NCI-H1436 treated with DMSO at 0.1 percent for 48 hours (cell line): ENCODE measurements around the gene KDELR3.
A peak's percentile ranks its signal among the peaks of the same experiment; 100 is the strongest.
"Not testable (repeated sequence)": the region's sequence is repeated elsewhere in the genome, so short reads cannot be mapped to it uniquely, and the experiment has no call there.

ENCODE experiments used
- DNase-seq: peaks from one replicate; lab custom pipeline; 2025; lab: John Stamatoyannopoulos, UW

KDELR3 gene

GRCh38 chr22:38456841-38457699, 10.8 kb upstream of the KDELR3 start:
- DNase-seq: no peak

DNA sequence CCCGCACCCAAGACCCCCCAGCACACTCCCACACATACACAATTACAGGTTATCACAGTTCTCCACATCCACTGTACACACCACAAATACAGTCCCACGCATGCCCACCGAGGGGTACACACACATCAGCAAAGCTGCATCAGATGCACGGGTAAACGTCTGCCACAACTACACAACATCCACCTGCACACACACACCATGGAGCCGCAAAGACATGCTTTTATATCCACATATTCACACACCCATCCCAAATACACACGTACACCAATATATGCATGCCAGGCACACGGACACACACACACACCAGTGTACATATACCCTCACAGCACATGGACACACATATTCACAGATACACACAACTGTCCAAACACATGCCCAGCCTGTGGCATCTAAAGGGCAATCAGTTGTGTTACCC, 7.5 kb upstream of the KDELR3 start:
- DNase-seq: no peak

GRCh38 chr22:38461057-38461413, 6.9 kb upstream of the KDELR3 start:
- no peak for DNase-seq

GRCh38 chr22:38461414-38462081, 6.3 kb upstream of the KDELR3 start:
- peak; percentile 50 for DNase-seq

DNA sequence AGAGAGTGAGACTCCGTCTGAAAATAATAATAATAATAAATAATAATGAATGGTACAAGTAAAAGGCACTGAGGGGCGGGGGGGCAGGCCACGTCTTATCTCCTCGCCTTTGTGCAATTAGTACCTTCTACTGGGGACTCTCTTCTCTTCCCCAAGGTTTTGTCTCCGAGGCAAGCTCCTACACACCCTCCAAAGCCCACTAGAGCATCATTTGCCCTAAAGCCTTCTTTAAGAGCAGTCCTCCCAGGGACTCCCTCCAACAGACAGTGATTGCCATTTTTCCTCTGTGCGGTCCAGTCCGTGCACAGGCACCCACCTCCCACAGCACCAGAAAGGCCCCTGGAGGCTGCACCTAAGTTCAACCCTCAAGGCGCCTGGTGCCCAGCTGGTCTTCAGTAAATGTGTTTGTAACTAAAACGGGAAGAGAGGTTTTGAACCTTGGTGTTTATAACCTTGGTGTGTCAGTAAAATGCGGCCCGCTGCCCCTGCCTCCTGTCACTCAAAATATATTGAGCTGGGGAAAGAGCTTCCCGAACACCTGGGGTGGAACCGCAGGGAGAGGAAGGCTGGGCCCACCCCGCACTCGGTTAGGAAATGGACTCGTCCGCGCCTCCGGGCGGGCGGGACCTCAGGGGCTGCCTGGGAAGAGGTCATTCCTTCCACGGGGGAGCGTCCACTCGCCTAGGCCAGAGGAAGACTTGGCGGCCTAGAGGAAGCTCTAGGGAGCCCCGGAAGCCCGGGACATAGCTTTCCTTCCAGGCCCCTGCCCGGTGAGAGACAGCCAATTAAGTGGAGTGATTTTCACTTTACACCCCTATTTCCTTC, 4.7 kb upstream of the KDELR3 start:
- no peak for DNase-seq

GRCh38 chr22:38464992-38465672, 2.8 kb upstream of the KDELR3 start:
- DNase-seq: no peak

GRCh38 chr22:38465673-38466490, 2.0 kb upstream of the KDELR3 start:
- no peak for DNase-seq

- DNase-seq: no peak
These were observed 425 bp upstream of the KDELR3 start for GRCh38 chr22:38467438-38467903.

- DNase-seq: no peak
These were observed 778 bp downstream of the KDELR3 start for GRCh38 chr22:38468443-38469305.

DNA sequence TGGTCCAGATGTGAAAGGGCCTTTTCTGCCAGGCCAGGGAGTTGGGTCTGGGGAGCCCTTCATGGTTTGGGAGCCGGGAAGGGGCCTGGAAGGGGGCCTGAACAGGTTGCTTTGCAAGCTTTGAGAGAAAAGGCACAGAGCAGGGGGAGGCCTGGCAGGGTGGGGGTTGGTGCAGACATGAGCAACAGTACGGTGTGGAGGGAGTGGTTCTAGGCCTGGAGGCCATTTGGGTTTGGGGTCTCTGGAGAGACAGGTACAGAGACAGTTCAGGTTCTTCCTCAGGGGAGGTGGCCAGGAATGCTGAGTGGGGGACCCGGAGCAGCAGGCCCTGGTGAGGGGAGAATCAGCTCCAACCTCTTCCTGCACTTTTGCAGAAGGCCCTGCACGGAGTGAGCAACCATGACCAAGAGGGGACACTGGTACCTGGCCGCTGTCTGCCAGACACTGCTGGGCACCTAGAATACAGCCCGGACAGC, 1.4 kb downstream of the KDELR3 start:
- no peak for DNase-seq

- DNase-seq: not testable (repeated sequence)
These were observed 2.3 kb downstream of the KDELR3 start for GRCh38 chr22:38470179-38470578.

DNA sequence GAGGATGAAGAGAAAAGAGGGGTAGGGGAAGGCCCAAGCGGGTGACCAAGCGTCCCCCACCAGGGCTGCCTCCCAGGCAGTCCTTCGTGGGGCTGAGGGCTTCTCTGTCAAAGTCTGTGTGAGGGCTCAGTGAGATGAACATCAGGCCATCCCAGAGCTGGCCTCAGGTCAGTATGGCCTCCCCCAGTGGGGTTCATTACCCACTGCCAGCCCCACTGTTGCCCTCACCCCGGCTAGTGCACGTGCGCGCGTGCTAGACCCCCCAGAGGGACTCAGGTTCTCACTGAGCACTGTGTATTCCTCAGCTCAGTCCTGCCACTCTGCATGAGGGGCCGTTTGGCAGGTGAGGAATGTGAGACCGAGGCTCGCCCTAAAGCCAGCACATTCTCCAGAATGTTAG, 3.3 kb downstream of the KDELR3 start:
- DNase-seq: no peak

GRCh38 chr22:38474003-38474607, 6.2 kb downstream of the KDELR3 start:
- DNase-seq: no peak

DNA sequence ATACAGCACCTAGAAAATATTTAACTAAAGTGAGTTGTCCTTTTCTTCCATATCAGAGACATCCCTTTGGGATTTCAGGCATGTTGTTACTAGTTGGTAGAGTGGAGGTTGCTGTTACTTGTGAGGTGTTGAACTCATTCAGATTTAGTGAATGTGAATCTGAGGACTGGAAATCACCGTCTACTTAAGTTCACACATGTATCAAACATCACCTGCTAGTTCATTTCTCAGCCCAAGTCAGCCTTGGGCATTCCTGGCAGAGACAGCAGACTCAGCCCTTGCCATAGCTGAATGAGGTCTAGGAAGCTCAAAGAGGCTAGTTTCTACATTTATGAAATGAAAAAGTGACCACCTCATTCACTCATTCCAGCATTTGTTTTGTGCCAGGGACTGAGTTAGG, 9.7 kb downstream of the KDELR3 start:
- DNase-seq: no peak

DNA sequence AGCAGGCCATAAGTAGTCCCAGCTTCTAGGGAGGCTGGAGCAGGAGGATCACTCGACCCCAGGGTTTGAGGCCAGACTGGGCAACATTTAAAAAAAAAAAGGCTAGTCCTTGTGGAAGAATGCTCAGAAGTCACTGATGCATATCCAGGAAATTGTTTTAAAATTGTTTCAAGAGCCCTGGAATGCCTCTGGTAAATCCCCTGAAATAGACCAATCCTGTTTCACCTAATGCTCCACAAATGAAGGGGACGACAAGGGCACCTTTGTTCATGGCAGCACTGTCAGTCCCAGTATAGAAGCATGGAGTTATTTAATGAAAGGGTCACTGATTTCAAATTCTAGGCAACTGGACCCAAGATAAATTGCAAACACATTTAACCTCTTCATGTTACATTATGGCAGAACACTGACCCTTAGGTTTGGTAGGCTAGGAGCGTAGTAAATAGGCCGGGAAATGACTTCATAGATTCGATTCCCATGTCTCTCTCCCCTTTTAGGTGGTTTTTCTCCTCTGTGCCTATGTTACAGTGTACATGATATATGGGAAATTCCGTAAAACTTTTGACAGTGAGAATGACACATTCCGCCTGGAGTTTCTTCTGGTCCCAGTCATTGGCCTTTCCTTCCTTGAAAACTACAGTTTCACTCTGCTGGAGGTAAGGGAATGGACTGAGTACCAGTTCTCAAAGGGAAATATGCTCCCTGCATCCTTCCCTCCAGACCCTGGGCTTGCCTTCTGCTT, 11.4 kb downstream of the KDELR3 start:
- DNase-seq: no peak

DNA sequence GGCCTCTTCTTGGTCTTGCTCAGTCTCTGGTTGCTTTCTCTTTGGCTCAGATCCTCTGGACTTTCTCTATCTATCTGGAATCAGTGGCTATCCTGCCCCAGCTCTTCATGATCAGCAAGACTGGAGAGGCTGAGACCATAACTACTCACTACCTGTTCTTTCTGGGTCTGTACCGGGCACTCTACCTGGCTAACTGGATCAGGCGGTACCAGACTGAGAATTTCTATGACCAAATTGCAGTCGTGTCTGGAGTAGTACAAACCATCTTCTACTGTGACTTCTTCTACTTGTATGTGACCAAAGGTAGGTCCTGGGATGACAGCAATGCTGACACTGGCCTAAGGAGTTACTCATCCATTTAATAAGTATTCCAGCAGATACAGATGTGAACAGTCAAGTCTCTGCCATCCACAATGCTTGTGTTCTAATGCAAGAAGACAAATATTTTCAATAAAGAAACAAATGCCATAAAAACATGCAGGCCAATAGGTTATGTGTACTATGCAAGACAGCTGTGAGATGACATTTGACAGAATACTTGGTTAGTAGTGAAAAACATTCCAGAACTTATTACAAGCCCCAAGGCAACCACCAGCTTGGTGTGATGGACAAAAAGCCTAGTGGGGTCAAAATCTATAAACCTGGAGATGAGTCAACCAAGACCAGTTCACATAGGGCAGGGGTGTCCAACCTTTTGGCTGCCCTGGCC, 13.4 kb downstream of the KDELR3 start:
- no peak for DNase-seq

DNA sequence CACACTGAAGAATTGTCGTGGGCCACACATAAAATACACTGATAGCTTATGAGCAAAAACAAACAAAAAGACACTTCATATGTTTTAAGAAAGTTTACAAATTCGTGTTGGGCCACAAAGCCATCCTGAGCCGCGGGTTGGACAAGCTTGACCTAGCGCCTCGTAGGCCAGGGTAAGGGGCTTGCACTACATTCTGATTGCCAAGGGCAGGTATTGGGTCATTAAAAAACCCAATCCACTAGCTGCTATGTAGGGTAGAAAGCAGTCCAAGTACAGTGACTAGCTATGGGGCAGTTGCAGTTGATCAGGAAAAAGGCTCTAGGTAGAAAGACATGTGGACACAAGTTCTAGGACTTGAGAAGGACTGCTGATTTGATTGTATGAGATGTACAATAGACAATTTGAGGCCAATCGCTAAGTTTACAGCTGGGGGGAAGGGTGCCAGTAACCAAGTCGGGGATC, 14.0 kb downstream of the KDELR3 start:
- DNase-seq: no peak
